ENCODE results near the gene FHAD1. TPM values are rescaled to one million over a fixed set of nuclear protein-coding genes. Genes with fewer than 3 reads are reported as not detected.
"Not testable (repeated sequence)": the region's sequence is repeated elsewhere in the genome, so short reads cannot be mapped to it uniquely, and the experiment has no call there.

Gene FHAD1
- total and polyA plus RNA-seq, 2 of the 13 experiments (the other 11 are each of a cell fraction or from before 2014, with no cell fraction given), result not detected

DNA sequence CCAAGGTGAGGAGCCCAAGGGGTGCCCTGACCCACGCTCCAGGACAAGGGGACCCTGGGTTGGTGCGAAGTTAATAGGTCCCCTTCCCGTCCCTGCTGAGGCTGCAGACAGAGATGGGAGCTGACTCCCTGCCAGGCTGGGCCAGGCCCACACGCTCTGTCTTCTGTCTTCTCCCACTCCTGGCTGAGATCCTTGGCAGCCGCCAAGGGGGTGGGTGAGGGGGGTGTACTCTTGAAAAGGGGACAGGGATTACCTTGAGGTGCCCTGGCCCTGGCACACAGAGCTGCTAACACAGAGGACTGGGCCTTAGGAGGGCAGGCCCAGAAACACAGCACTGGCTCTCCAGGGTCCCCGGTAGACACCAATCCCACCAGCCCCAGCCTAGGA lies 180.2 kb downstream of the FHAD1 start:
- H3K4me1 ChIP-seq (ENCODE audit: insufficient read depth, low read length), result no peaks in the 10 kb centered on the region
- H4K20me1 ChIP-seq (ENCODE audit: insufficient read depth, low read length), result no peaks in the 10 kb centered on the region
- CTCF ChIA-PET (ENCODE audit: low intra/inter-chr PET ratio, low total read pairs), result no interaction called here
- POLR2A ChIA-PET, result no interaction called here
- intact Hi-C loops (cut with micrococcal nuclease; ENCODE audit: unreplicated experiment), result no loop called here
- FAIRE-seq (no peak), DNase-seq (ENCODE audit: low spot score) (no peak), ATAC-seq (no peak)
- no peak overlapping the region for H2AFZ ChIP-seq (ENCODE audit: low read length)
- in situ Hi-C loops (cut with HindIII; ENCODE audit: extremely low pct_ligation_motif_present, low pct_unique_long_range_greater_than_20kb), result loop anchor here (5.0 kb wide), 1 partner anchor 100 kb away; no protein-coding TSS in a partner anchor
- no peak overlapping the region for H3K27ac ChIP-seq (ENCODE audit: extremely low read length, insufficient read depth, low read length)
- peaks cover 0 to 2% of the 10 kb centered on the region in 2 experiments; a peak in 2 of 5 replicates for H3K36me3 ChIP-seq (replicated peaks in 1 of 2; ENCODE audit: control insufficient read depth in 1 of 2, insufficient read depth in 2 of 2, low read length in 2 of 2)
- WGBS (ENCODE audit: low lambda C conversion rate), result 100% methylated on average over 1 of the region's 6 CpGs
- H3K79me2 ChIP-seq (ENCODE audit: insufficient read depth, low read length), result no peaks in the 10 kb centered on the region
- no peaks in the 10 kb centered on the region for H3K9me3 ChIP-seq (ENCODE audit: low read length)
- TF ChIP-seq SOX6 (IDR thresholded peaks at IDR 0.05) (no peak), SOX6 (CRISPR knock-in tag; IDR thresholded peaks at IDR 0.05) (no peak)
- no peak overlapping the region for H3K9ac ChIP-seq (ENCODE audit: insufficient read depth, low read depth, low read length)
- no peak overlapping the region for H3K4me2 ChIP-seq (ENCODE audit: low read depth, low read length)
- BruUV-seq (replicated peaks), result no TSS peak
- H3K27me3 ChIP-seq (ENCODE audit: control insufficient read depth in 1 of 2, insufficient read depth in 2 of 2, low read length in 2 of 2), result no peaks in the 10 kb centered on the region
- no peak overlapping the region for H3K4me3 ChIP-seq (replicated peaks in 1 of 3; ENCODE audit: insufficient read depth in 1 of 3, low read depth in 2 of 3, low read length in 3 of 3)

DNA sequence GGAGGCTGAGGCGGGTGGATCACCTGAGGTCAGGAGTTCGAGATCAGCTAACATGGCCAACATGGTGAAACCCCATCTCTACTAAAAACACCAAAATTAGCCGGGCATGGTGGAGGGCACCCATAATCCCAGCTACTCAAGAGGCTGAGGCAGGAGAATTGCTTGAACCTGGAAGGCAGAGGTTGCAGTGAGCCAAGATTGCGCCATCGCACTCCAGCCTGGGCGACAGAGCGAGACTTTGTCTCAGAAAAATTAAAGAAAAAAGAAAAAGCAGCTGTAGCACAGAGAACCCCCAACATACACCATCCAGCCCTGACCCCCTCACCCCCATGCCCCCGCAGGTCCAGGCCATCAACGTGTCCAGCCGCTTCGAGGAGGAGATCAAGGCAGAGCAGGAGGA lies 181.2 kb downstream of the FHAD1 start:
- H4K20me1 ChIP-seq (ENCODE audit: insufficient read depth, low read length); DNase-seq (ENCODE audit: low spot score); H3K27me3 ChIP-seq (ENCODE audit: control insufficient read depth in 1 of 2, insufficient read depth in 2 of 2, low read length in 2 of 2); H3K27ac ChIP-seq (ENCODE audit: extremely low read length, insufficient read depth, low read length); H3K9ac ChIP-seq (ENCODE audit: insufficient read depth, low read depth, low read length); intact Hi-C loops (cut with micrococcal nuclease; ENCODE audit: unreplicated experiment); H3K9me3 ChIP-seq (ENCODE audit: low read length); H3K4me2 ChIP-seq (ENCODE audit: low read depth, low read length); ATAC-seq; H3K36me3 ChIP-seq (replicated peaks in 1 of 2; ENCODE audit: control insufficient read depth in 1 of 2, insufficient read depth in 2 of 2, low read length in 2 of 2); H2AFZ ChIP-seq (ENCODE audit: low read length); POLR2A ChIA-PET; CTCF ChIA-PET (ENCODE audit: low intra/inter-chr PET ratio, low total read pairs); H3K4me3 ChIP-seq (replicated peaks in 1 of 3; ENCODE audit: insufficient read depth in 1 of 3, low read depth in 2 of 3, low read length in 3 of 3); FAIRE-seq; H3K79me2 ChIP-seq (ENCODE audit: insufficient read depth, low read length); H3K4me1 ChIP-seq (ENCODE audit: insufficient read depth, low read length); BruUV-seq (replicated peaks): not testable (repeated sequence)
- 90% methylated on average over 11 of the region's 11 CpGs for WGBS (ENCODE audit: low lambda C conversion rate)
- in situ Hi-C loops (cut with HindIII; ENCODE audit: extremely low pct_ligation_motif_present, low pct_unique_long_range_greater_than_20kb), result loop anchor here (5.0 kb wide), 1 partner anchor 101 kb away; no protein-coding TSS in a partner anchor

Data from HepG2 (cell line).